Nucleus accumbens (tissue), 56 donors: ENCODE measurements around the gene HYDIN.
"Not testable (repeated sequence)": the region's sequence is repeated elsewhere in the genome, so short reads cannot be mapped to it uniquely, and the experiment has no call there.

Experiments
- DNase-seq, 56 donors: peaks; one replicate each; lab custom pipeline; 2025; lab: John Stamatoyannopoulos, UW

The HYDIN gene

GRCh38 chr16:70920661-70921060 lies 309.9 kb downstream of the HYDIN start:
- not testable (repeated sequence) for DNase-seq

- not testable (repeated sequence) for DNase-seq
Observed at GRCh38 chr16:70888208-70888607, 342.3 kb downstream of the HYDIN start.

DNA sequence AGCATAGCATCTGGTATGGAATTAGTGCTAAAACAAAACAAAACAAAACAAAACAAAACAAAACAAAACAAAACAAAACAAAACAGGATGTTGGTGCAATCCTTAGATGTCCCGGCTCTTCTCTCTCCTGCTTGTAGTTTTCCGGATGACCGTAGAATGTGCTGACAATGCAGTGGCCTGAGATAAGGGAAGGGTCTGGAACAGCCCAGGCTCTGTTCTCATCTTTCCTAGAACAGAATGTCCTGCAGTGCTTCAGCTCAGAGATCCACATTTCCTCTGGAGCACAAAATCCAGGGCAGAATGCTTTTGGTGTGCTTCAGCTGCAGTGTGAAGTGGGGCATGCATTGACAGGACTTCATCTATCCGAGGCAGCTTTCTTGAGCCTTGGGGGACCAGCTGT lies 345.9 kb downstream of the HYDIN start:
- not testable (repeated sequence) for DNase-seq

DNA sequence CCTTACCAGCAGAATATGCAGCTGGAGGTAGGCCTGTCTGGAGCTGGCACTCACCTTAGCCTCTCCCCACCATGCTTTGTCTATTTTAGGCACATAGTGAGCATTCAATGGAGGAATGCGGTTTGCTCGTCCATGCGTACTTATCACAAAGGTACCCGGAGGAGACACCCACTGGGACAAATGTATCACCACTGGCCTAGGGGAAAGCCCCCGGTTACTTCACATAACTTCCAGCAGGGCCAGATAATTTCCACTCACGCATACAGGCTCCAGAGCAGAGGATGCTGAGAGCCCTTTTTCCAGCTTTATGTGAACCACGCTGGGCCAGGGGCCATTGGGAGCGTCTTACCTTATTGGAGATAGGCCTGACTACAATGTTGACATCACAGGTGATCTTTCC lies 348.2 kb downstream of the HYDIN start:
- not testable (repeated sequence) for DNase-seq

DNA sequence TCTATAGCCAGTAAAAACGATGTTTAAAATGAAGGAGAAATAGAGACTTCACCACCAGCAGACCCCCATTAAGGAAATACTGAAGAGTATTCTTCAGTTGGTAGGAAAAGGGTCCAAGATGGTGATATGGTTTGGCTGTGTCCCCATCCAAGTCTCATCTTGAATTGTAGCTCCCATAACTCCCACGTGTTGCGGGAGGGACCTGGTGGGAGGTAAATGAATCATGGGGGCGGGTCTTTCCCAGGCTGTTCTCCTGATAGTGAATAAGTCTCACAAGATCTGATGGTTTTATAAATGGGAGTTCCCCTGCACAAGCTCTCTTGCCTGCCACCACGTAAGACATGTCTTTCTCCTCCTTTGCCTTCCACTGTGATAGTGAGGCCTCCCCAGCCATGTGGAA lies 352.6 kb downstream of the HYDIN start:
- DNase-seq, result not testable (repeated sequence)

GRCh38 chr16:70876442-70876841 lies 354.1 kb downstream of the HYDIN start:
- not testable (repeated sequence) for DNase-seq

DNA sequence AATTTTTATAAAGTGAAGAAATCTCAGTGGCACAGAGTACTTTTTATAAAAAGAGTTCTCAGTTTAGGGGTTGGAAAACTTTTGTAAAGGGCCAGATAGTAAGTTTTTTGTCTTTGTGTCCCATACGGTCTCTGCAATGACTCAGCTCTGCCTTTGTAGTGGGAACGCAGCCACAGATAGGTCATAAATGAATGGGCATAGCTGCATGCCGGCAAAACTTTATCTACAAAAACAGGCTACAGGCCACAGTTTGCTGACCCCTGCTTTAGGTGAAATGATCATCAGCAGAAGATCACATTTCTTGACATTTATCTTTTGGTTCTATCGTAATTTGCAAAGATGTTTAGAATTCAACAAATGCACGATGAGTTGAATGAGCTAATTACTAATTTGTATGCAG lies 365.8 kb downstream of the HYDIN start:
- DNase-seq, result not testable (repeated sequence)

DNA sequence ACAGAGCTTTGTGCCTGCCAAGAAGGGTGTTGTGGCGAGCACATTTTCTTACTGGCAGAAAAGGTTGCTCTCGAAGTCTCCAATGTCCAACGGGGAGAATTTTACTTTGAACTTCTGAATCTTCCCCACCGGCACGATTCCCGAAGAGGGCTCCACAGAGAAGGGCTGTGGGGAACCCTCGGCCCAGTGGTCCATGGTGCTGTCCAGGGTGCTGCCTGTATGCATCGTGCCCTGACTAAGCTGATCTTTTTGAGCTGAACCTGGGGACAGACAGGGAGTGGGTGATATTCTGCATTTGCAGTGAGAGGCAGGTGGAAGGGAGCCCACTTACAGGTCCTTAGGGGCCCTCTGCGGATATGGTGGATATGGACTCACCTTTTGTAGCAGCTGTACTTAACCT lies 368.5 kb downstream of the HYDIN start:
- DNase-seq, result not testable (repeated sequence)

DNA sequence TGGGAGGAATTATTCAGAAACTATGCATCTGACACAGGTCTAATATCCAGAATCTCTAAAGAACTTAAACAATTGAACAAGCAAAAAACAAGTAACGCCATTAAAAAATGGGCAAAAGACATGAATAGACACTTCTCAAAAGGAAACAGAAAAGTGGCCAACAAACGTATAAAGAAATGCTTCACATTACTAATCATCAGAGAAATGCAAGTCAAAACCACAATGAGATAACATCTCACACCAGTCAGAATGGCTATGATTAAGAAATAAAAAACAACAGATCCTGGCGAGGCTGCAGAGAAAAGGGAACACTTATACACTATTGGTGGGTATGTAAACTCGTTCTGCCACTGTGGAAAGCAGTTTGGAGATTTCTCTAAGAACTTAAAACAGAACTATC lies 379.2 kb downstream of the HYDIN start:
- not testable (repeated sequence) for DNase-seq

GRCh38 chr16:70823498-70824118 lies 406.9 kb downstream of the HYDIN start:
- not testable (repeated sequence) for DNase-seq

DNA sequence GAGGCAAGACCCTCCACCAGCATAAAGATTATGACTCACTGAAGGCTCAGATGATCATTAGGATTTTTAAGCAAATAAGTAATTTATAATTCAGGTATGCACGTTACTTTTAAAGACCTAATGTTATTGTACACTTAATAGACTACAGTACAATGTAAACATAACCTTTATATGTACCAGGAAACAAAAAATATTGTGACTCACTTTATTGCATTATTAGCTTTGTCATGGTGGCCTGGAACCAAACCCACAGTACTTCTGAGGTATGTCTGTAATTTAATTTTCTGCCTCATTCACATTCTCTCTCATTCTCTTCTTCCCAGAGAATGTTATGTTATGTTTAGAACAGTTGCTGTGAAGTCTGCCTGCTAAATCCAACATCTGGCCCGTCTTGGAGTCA lies 407.8 kb downstream of the HYDIN start:
- DNase-seq, result not testable (repeated sequence)

- not testable (repeated sequence) for DNase-seq
Observed at GRCh38 chr16:70818088-70818487, 412.4 kb downstream of the HYDIN start.

DNA sequence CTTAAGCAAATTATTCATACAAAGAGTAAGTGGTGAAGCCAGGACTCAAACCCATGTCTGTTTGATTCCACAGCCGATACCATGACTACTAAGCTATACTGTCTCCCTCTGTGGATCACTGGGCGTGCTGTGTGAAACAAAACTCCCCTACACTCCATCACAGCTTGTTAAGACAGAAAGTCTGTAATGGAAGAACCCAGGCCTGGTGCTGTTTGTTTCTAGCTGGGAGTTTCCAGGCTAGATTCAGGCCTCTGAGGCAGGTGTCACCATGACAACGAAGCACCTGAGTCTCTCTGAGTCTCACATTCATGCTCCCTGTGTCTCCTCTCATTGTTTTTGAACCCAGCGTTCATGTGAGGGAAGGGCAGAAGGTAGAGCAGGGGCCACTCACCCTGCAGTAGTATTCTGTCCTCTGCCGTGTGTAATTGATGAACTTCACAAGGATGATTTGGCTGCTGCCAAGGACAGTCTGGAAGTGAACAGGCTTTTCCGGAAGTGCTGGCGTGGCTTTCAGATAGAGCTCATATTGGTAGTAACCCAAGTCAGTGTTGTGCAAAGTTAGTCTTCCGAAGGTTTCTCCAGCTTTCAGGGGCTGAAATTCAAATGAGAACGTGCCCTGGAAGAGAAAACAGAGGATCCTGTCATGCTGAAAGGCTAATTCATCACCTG lies 421.0 kb downstream of the HYDIN start:
- DNase-seq, result peak in 3 of 56 donors; percentile 2 to 28 (median 4)

DNA sequence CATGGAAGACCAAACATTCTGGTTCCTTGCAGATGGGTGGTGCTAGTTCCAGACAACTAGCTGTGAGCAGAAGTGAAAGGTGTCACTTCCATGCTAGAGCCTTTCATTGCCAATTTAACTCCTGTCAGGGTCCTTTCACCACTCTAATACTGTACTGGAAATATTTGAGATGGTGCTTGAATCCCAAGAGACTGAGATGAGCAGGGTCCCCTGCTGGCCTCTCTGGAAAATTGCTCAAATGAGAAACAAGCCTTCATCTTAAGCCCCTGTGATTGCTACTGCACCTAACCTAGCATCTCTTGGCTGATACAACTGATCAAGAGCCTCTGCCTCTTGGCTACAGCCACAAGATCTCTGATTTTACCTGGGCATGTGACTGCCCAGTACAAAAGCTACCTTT lies 422.2 kb downstream of the HYDIN start:
- no peak for DNase-seq

DNA sequence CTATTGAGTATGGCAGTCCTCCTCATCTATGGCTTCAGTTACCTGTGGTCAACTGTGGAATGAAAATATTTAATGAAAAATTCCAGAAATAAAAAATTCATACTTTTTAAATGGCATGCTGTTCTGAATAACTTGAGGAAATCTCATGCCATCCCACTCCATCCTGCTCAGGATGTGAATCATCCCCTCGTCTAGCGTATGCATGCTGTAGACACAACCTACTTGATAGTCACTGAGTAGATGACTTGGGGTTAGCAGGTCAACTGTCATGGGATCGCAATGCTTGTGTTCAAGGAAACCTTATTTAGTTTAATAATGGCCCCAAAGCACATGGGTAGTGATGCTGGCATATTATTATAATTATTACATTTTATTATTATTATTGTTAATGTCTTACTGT lies 424.7 kb downstream of the HYDIN start:
- peak in 1 of 56 donors; percentile 4 for DNase-seq

- no peak for DNase-seq
Observed at GRCh38 chr16:70805380-70805779, 425.1 kb downstream of the HYDIN start.

- no peak for DNase-seq
Observed at GRCh38 chr16:70804734-70805169, 425.8 kb downstream of the HYDIN start.

DNA sequence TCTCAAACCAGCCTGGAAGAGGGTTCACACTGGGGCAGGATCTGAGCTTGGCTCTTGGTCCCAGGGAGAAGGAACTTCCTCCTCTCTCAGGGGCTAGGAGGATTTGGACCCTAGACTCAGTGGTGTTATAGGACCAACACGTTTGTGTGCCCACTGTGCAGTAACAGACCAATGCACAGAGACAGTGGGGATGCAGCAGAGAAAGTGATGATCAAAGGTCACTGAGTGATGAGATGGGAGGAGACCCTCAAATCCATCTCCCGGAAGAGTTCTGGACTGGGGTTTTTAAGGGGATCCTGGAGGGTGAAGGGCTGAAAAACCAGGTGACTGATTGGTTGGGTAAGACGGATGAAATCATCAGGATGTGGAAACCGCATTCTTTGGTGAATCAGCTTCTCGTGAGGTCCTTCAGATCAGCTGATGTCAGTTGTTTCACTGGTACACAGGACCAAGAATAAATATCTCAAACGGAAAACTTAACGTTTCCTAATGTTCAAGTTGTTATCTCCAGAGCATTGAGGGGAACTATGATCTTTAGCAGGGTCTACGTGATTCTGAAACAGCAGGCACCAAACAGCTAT lies 426.3 kb downstream of the HYDIN start:
- no peak for DNase-seq

GRCh38 chr16:70803319-70803718 lies 427.2 kb downstream of the HYDIN start:
- DNase-seq, result no peak

GRCh38 chr16:70801611-70802010 lies 428.9 kb downstream of the HYDIN start:
- no peak for DNase-seq

- DNase-seq, result peak; percentile 28 to 94 (median 81)
Observed at GRCh38 chr16:70800781-70801480, 429.6 kb downstream of the HYDIN start, which contains the start of gene VAC14. Gene VAC14, minus strand, starts transcription at chr16:70801158. Its CDS starts 258 bp downstream, at chr16:70800900.
